A673 (cell line): ENCODE results near the gene EBLN1. TPM values are rescaled to one million over a fixed set of nuclear protein-coding genes. Genes with fewer than 3 reads are reported as not detected.

Experiments
- BruUV-seq: library from RNA; stranded (reverse); fragments of 400-500 nt; replicated peaks from 2 replicates; lab custom pipeline; 2021; lab: Mats Ljungman, UMichigan
- CTCF ChIA-PET: fragments of 300-600 bp; sonication (Branson Sonifier 250); formaldehyde crosslinking; loops from one replicate; lab custom pipeline; 2022; ENCODE audit warnings: antibody characterized with exemption; lab: Charles Lee
- POLR2A ChIA-PET: fragments of 300-600 bp; sonication (Branson Sonifier 250); formaldehyde crosslinking; loops from one replicate; lab custom pipeline; 2022; ENCODE audit warnings: antibody characterized with exemption; ENCODE audit not compliant: low non-redundant PET; lab: Charles Lee
- DNase-seq: peaks from one replicate; pipeline ENCODE4 v3.0.0-alpha.2; 2015; ENCODE audit warnings: low spot score
- H3K27ac ChIP-seq: fragments of 200-600 bp; sonication (generic); 2 replicates; pipeline ENCODE4 v1.5.1; 2016; ENCODE audit warnings: mixed run types, low read depth, mild to moderate bottlenecking, mixed read lengths, antibody characterized with exemption, low read length; ENCODE audit not compliant: poor library complexity, severe bottlenecking
- H3K27me3 ChIP-seq: fragments of 200-600 bp; sonication (generic); replicated peaks from 2 replicates; pipeline ENCODE4 v1.6.1; 2017; ENCODE audit warnings: mixed run types, low read depth, mild to moderate bottlenecking, mixed read lengths, antibody characterized with exemption, low read length; ENCODE audit not compliant: insufficient read depth, poor library complexity
- H3K36me3 ChIP-seq: fragments of 200-600 bp; sonication (generic); 2 replicates; pipeline ENCODE4 v1.6.1; 2016; ENCODE audit warnings: mixed run types, mild to moderate bottlenecking, mixed read lengths, antibody characterized with exemption, low read length; ENCODE audit not compliant: insufficient read depth, poor library complexity, severe bottlenecking
- H3K4me1 ChIP-seq: fragments of 200-600 bp; sonication (generic); 2 replicates; pipeline ENCODE4 v1.6.1; 2017; ENCODE audit warnings: mixed run types, mild to moderate bottlenecking, mixed read lengths, antibody characterized with exemption, low read length; ENCODE audit not compliant: insufficient read depth, poor library complexity, severe bottlenecking
- H3K4me3 ChIP-seq: fragments of 200-600 bp; sonication (generic); 2 replicates; pipeline ENCODE4 v1.5.1; 2016; ENCODE audit warnings: low read depth, mixed run types, mild to moderate bottlenecking, mixed read lengths, low read length; ENCODE audit not compliant: poor library complexity, severe bottlenecking
- H3K9me3 ChIP-seq: fragments of 200-600 bp; sonication (generic); 2 replicates; pipeline ENCODE4 v1.6.1; 2016; ENCODE audit warnings: mixed run types, low read depth, mild to moderate bottlenecking, mixed read lengths, antibody characterized with exemption, low read length; ENCODE audit not compliant: poor library complexity, severe bottlenecking
- EZH2 ChIP-seq: fragments of 200-600 bp; sonication (generic); IDR thresholded peaks from 2 replicates; pipeline ENCODE4 v1.6.1; 2017; ENCODE audit warnings: borderline replicate concordance, low read depth, mild to moderate bottlenecking, mixed read lengths, antibody characterized with exemption, low read length; ENCODE audit not compliant: poor library complexity, severe bottlenecking
- intact Hi-C: fragments of 100-400 bp; cut with micrococcal nuclease; formaldehyde crosslinking; loops from one replicate; pipeline ENCODE4 v1.10.0; 2022; ENCODE audit not compliant: unreplicated experiment
- total RNA-seq: library from RNA; stranded (reverse); gene quantifications from 2 replicates; pipeline ENCODE4 v1.2.3, GENCODE V29; 2021
- TF ChIP-seq, protein P1 (sequence below): fragments of 300-800, 200-600 bp; sonication (generic); conservative IDR thresholded peaks from 2 replicates; pipeline ENCODE4 v1.5.1; 2017; ENCODE audit warnings: low read depth, mild to moderate bottlenecking, antibody characterized with exemption, low read length, moderate library complexity, mixed read lengths

EBLN1 gene
- total RNA-seq, 1 experiment from 2014 or later: not detected

DNA sequence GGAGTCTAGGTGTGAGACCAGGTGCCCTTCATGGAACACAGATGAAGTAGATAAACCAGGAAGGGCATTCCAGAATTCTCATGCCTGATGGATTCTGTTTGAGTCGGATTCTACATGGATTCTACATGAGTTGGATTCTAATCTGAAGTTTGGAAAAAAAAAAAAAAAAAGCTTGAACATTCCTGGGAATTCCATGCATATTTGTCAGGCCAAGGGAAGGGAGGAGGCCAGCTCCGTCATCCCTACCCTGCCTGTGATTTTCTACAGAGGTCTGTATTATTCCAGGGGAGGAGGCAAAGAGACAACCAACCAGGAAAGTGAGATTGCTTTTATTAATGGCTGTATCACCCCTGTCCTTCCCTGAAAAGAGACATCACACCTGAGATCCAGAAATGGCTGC lies 27.8 kb upstream of the EBLN1 start:
- CTCF ChIA-PET: no interaction called here
- Histone ChIP-seq H3K36me3 (no peaks in the 10 kb centered on the region), H3K9me3 (no peaks in the 10 kb centered on the region), H3K4me1 (peaks cover 16% of the 10 kb centered on the region), H3K27ac (no peak overlapping the region), H3K27me3 (no peaks in the 10 kb centered on the region), H3K4me3 (no peak overlapping the region)
- intact Hi-C loops: no loop called here
- POLR2A ChIA-PET: interaction anchor here (0.6 kb wide), 1 partner anchor 141 kb away, joined by 4 read pairs; no protein-coding TSS in a partner anchor
- TF ChIP-seq, protein P1, sequence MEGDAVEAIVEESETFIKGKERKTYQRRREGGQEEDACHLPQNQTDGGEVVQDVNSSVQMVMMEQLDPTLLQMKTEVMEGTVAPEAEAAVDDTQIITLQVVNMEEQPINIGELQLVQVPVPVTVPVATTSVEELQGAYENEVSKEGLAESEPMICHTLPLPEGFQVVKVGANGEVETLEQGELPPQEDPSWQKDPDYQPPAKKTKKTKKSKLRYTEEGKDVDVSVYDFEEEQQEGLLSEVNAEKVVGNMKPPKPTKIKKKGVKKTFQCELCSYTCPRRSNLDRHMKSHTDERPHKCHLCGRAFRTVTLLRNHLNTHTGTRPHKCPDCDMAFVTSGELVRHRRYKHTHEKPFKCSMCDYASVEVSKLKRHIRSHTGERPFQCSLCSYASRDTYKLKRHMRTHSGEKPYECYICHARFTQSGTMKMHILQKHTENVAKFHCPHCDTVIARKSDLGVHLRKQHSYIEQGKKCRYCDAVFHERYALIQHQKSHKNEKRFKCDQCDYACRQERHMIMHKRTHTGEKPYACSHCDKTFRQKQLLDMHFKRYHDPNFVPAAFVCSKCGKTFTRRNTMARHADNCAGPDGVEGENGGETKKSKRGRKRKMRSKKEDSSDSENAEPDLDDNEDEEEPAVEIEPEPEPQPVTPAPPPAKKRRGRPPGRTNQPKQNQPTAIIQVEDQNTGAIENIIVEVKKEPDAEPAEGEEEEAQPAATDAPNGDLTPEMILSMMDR: no peak
- no peak for TF ChIP-seq EZH2
- no peak for DNase-seq
- no TSS peak for BruUV-seq

DNA sequence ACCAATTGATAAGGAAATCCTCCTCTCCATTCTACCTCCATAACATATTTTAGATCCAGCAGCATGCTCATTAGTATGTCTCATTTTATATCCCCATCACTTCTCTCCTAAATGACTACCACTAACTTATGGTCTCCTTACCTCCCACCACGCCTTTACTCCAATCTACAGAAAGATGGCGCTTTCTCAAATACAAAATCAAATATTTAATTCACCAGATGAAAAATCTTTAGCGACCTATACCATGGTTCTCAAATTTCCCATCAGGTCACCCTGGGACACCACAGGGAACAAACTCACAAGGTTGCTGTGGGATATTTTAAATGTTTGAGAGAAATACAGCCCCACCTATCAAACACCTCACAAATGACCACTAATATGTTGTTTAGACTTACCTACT lies 27.0 kb upstream of the EBLN1 start:
- TF ChIP-seq EZH2: no peak
- TF ChIP-seq, protein P1: peak; percentile 46
- Histone ChIP-seq H3K4me1 (peaks cover 9% of the 10 kb centered on the region), H3K27me3 (no peaks in the 10 kb centered on the region), H3K4me3 (no peak overlapping the region), H3K36me3 (no peaks in the 10 kb centered on the region), H3K27ac (no peak overlapping the region), H3K9me3 (no peaks in the 10 kb centered on the region)
- POLR2A ChIA-PET: no interaction called here
- CTCF ChIA-PET: no interaction called here
- DNase-seq: no peak
- no TSS peak for BruUV-seq
- intact Hi-C loops: no loop called here

DNA sequence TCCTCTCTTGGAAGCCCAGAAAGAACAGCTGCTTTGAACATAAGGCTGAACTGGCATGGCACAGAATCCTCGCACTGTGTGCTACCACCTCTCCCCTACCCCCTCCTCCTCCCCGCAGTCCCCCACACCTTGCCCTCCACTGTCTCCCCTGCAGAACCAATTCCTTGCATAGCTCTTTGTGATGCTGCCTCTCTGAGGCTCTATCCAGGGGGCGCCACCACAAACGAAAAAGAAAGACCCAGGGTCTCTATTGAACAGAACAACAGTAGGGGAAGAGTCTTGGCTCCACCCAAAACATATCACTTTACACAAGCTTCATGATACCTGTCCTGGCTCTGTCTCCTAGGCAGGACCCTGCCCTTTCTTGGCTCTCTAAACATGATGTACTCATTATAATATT lies 26.2 kb upstream of the EBLN1 start:
- H3K27ac ChIP-seq: no peak overlapping the region
- no peak for TF ChIP-seq EZH2
- TF ChIP-seq, protein P1: peak; percentile 55
- no peaks in the 10 kb centered on the region for H3K36me3 ChIP-seq
- ChIA-PET CTCF (interaction anchor here (0.6 kb wide), 2 partner anchors 386 to 747 kb away, joined by 3 read pairs; no protein-coding TSS in a partner anchor), POLR2A (no interaction called here)
- no TSS peak for BruUV-seq
- no peaks in the 10 kb centered on the region for H3K9me3 ChIP-seq
- no peak overlapping the region for H3K4me3 ChIP-seq
- H3K27me3 ChIP-seq: no peaks in the 10 kb centered on the region
- no peak for DNase-seq
- peaks cover 1% of the 10 kb centered on the region for H3K4me1 ChIP-seq
- intact Hi-C loops: no loop called here
